ENCODE data around the gene RTN4R. TPM values are rescaled to one million over a fixed set of nuclear protein-coding genes. Genes with fewer than 3 reads are reported as not detected.

Gene RTN4R
- total and polyA plus RNA-seq, 2 of the 4 experiments (the other 2 are of a cell fraction): 0.18 to 0.94 TPM

DNA sequence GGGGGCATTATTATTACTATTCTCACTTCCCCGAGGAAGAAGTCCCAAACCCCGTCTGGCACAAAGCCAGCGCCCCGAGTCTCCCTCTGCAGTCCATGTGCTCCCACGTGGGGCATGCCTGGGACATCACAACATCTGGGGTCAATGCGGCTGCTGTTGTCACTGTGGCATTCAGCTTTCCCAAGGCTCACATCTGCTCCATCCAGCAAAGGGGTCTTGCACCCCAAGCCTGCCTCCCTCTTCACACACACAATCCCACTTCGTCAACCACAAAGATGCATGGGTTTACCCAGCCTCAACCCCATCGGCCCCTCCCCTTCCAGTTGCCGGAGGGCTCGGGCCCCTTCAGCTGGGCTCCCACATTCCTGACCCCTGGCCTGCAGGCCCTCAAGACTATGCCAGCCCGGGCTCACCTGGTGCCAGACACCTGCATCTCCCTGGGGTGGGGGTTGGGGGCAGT, 23.5 kb upstream of the RTN4R start:
- ChIA-PET POLR2A (ENCODE audit: unreplicated experiment) (no interaction called here), CTCF (no interaction called here)
- dilution Hi-C loops (cut with HindIII; ENCODE audit: low sequenced_read_pairs, unreplicated experiment) (no loop called here), in situ Hi-C loops (cut with MboI; ENCODE audit: low sequenced_read_pairs) (loop anchor here (5.0 kb wide), 1 partner anchor 134 kb away; no protein-coding TSS in a partner anchor), intact Hi-C loops (cut with micrococcal nuclease) (no loop called here)
- Histone ChIP-seq H4K91ac (ENCODE audit: insufficient read depth, low read depth, low read length) (no peak overlapping the region), H4K8ac (ENCODE audit: low read depth in 2 of 2, low read length in 2 of 2) (no peak overlapping the region), H2AFZ (replicated peaks; ENCODE audit: low read length, poor library complexity) (no peak overlapping the region), H2AK9ac (replicated peaks; ENCODE audit: low read depth, low read length, poor library complexity) (no peak overlapping the region), H3K27ac (ENCODE audit: insufficient read depth, low read length) (no peak overlapping the region), H3K4me2 (ENCODE audit: low read depth, low read length) (no peak overlapping the region), H3K27me3 (ENCODE audit: control insufficient read depth, insufficient read depth, low read length) (peaks cover 60% of the 10 kb centered on the region), H4K5ac (ENCODE audit: low read depth, low read length) (no peak overlapping the region), H3K4me3 (ENCODE audit: insufficient read depth, low read depth, low read length) (no peak overlapping the region), H3K14ac (replicated peaks; ENCODE audit: low read depth, low read length) (no peak overlapping the region), H3K18ac (ENCODE audit: low read depth, low read length) (no peak overlapping the region), H3K36me3 (ENCODE audit: control insufficient read depth, insufficient read depth, low read length) (no peaks in the 10 kb centered on the region), H3K56ac (ENCODE audit: extremely low read depth, insufficient read depth, low read length) (no peak overlapping the region), H2BK5ac (ENCODE audit: low read depth, low read length, poor library complexity, severe bottlenecking) (no peak overlapping the region), H2BK20ac (ENCODE audit: low read depth, low read length) (no peak overlapping the region), H3K9me1 (ENCODE audit: insufficient read depth, low read length) (no peaks in the 10 kb centered on the region), H3K23ac (ENCODE audit: low read depth, low read length) (no peak overlapping the region), H3K4me1 (ENCODE audit: control insufficient read depth, insufficient read depth, low read length) (no peaks in the 10 kb centered on the region), H3K9me3 (ENCODE audit: control insufficient read depth, insufficient read depth, low read length) (no peaks in the 10 kb centered on the region), H3K9ac (ENCODE audit: low read depth, low read length) (no peak overlapping the region), H2BK15ac (ENCODE audit: low read depth, low read length) (no peak overlapping the region), H3K79me1 (ENCODE audit: low read depth in 1 of 2, low read length in 2 of 2) (no peaks in the 10 kb centered on the region), H2AK5ac (ENCODE audit: low read depth, low read length) (no peak overlapping the region), H4K20me1 (ENCODE audit: insufficient read depth, low read length) (no peaks in the 10 kb centered on the region), H2BK120ac (ENCODE audit: low read depth, low read length) (no peak overlapping the region), H3K4ac (ENCODE audit: low read depth, low read length) (no peak overlapping the region)
- ATAC-seq (ENCODE audit: low read depth): no peak
- BruUV-seq (replicated peaks): no TSS peak
- WGBS, 2 experiments (ENCODE audit: extremely low coverage in 2 of 2, insufficient read length in 1 of 2): 34% methylated on average over 4 of the region's 11 CpGs; no CpG with 5 or more reads in 1 of the 2 experiments
- no peak for DNase-seq
- no peak for TF ChIP-seq RAD21 (IDR thresholded peaks at IDR 0.05; ENCODE audit: low read length)
- no peak for TF ChIP-seq SMC3 (IDR thresholded peaks at IDR 0.05; ENCODE audit: low read depth, low read length)
- no peak for TF ChIP-seq RFX5 (IDR thresholded peaks at IDR 0.05; ENCODE audit: low read depth, low read length)
- no peak for TF ChIP-seq CEBPB (IDR thresholded peaks at IDR 0.05; ENCODE audit: low read depth, low read length)
- TF ChIP-seq, protein P1, sequence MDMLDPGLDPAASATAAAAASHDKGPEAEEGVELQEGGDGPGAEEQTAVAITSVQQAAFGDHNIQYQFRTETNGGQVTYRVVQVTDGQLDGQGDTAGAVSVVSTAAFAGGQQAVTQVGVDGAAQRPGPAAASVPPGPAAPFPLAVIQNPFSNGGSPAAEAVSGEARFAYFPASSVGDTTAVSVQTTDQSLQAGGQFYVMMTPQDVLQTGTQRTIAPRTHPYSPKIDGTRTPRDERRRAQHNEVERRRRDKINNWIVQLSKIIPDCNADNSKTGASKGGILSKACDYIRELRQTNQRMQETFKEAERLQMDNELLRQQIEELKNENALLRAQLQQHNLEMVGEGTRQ (IDR thresholded peaks at IDR 0.05; ENCODE audit: low read depth, low read length): no peak
- TF ChIP-seq, protein P2, sequence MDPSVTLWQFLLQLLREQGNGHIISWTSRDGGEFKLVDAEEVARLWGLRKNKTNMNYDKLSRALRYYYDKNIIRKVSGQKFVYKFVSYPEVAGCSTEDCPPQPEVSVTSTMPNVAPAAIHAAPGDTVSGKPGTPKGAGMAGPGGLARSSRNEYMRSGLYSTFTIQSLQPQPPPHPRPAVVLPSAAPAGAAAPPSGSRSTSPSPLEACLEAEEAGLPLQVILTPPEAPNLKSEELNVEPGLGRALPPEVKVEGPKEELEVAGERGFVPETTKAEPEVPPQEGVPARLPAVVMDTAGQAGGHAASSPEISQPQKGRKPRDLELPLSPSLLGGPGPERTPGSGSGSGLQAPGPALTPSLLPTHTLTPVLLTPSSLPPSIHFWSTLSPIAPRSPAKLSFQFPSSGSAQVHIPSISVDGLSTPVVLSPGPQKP (IDR thresholded peaks at IDR 0.05; ENCODE audit: borderline replicate concordance, low read depth, low read length): no peak
- no peak for TF ChIP-seq MAZ (IDR thresholded peaks at IDR 0.05; ENCODE audit: borderline replicate concordance, low read depth, low read length)
- no peak for TF ChIP-seq MAFK (IDR thresholded peaks at IDR 0.05; ENCODE audit: low read depth, low read length)
- TF ChIP-seq BHLHE40 (IDR thresholded peaks at IDR 0.05; ENCODE audit: low read depth, low read length): no peak
- TF ChIP-seq CHD1 (IDR thresholded peaks at IDR 0.05; ENCODE audit: low read depth, low read length): no peak
- TF ChIP-seq, protein P3, sequence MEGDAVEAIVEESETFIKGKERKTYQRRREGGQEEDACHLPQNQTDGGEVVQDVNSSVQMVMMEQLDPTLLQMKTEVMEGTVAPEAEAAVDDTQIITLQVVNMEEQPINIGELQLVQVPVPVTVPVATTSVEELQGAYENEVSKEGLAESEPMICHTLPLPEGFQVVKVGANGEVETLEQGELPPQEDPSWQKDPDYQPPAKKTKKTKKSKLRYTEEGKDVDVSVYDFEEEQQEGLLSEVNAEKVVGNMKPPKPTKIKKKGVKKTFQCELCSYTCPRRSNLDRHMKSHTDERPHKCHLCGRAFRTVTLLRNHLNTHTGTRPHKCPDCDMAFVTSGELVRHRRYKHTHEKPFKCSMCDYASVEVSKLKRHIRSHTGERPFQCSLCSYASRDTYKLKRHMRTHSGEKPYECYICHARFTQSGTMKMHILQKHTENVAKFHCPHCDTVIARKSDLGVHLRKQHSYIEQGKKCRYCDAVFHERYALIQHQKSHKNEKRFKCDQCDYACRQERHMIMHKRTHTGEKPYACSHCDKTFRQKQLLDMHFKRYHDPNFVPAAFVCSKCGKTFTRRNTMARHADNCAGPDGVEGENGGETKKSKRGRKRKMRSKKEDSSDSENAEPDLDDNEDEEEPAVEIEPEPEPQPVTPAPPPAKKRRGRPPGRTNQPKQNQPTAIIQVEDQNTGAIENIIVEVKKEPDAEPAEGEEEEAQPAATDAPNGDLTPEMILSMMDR (conservative IDR thresholded peaks at IDR 0.05; ENCODE audit: low read depth, low read length): no peak
- no peak for TF ChIP-seq POLR2A (IDR thresholded peaks at IDR 0.05; ENCODE audit: low read depth, low read length)
- no peak for TF ChIP-seq NFE2L2 (IDR thresholded peaks at IDR 0.05; ENCODE audit: low read depth, low read length)
- no peak for TF ChIP-seq MXI1 (IDR thresholded peaks at IDR 0.05; ENCODE audit: borderline replicate concordance, low read depth, low read length)
- no peak for TF ChIP-seq FOS (IDR thresholded peaks at IDR 0.05; ENCODE audit: low read depth, low read length)

Measured in IMR-90 (cell line).